ENCODE results near the gene DLK2.
"Not testable (repeated sequence)": the region's sequence is repeated elsewhere in the genome, so short reads cannot be mapped to it uniquely, and the experiment has no call there.

DLK2 gene

GRCh38 chr6:43481075-43481474, 25.7 kb upstream of the DLK2 start:
- peak; percentile 14 for DNase-seq

GRCh38 chr6:43478008-43478372, 22.6 kb upstream of the DLK2 start:
- no peak for DNase-seq

- peak; percentile 87 for DNase-seq
These were observed 22.1 kb upstream of the DLK2 start, which contains the start of gene TJAP1 for GRCh38 chr6:43477235-43478007. Gene TJAP1 (plus strand): TSS chr6:43477570. CDS start chr6:43499002, 21,432 bp downstream.

- no peak for DNase-seq
These were observed 21.4 kb upstream of the DLK2 start for GRCh38 chr6:43476746-43477145.

- DNase-seq, result no peak
These were observed 20.2 kb upstream of the DLK2 start for GRCh38 chr6:43475516-43475915.

GRCh38 chr6:43472515-43472914, 17.2 kb upstream of the DLK2 start:
- no peak for DNase-seq

GRCh38 chr6:43471399-43471798, 16.1 kb upstream of the DLK2 start:
- DNase-seq, result no peak

- no peak for DNase-seq
These were observed 14.6 kb upstream of the DLK2 start for GRCh38 chr6:43469947-43470346.

GRCh38 chr6:43468748-43469681, 13.7 kb upstream of the DLK2 start:
- DNase-seq, result no peak

- no peak for DNase-seq
These were observed 12.9 kb upstream of the DLK2 start for GRCh38 chr6:43468240-43468639.

GRCh38 chr6:43467752-43468151, 12.4 kb upstream of the DLK2 start:
- no peak for DNase-seq

- DNase-seq, result not testable (repeated sequence)
These were observed 11.9 kb upstream of the DLK2 start for GRCh38 chr6:43467265-43467664.

- no peak for DNase-seq
These were observed 10.6 kb upstream of the DLK2 start for GRCh38 chr6:43465948-43466347.

GRCh38 chr6:43464337-43464736, 9.0 kb upstream of the DLK2 start:
- no peak for DNase-seq

- no peak for DNase-seq
These were observed 6.6 kb upstream of the DLK2 start for GRCh38 chr6:43461936-43462335.

GRCh38 chr6:43460032-43460431, 4.7 kb upstream of the DLK2 start:
- no peak for DNase-seq

GRCh38 chr6:43459535-43459934, 4.2 kb upstream of the DLK2 start:
- no peak for DNase-seq

GRCh38 chr6:43458154-43458553, 2.8 kb upstream of the DLK2 start:
- DNase-seq, result not testable (repeated sequence)

- DNase-seq, result no peak
These were observed 2.3 kb upstream of the DLK2 start for GRCh38 chr6:43457643-43458042.

- DNase-seq, result peak; percentile 67
These were observed 435 bp downstream of the DLK2 start for GRCh38 chr6:43454696-43455530.

- no peak for DNase-seq
These were observed 1.1 kb downstream of the DLK2 start for GRCh38 chr6:43454290-43454695.

GRCh38 chr6:43453831-43454230, 1.5 kb downstream of the DLK2 start:
- DNase-seq, result no peak

- DNase-seq, result no peak
These were observed 2.5 kb downstream of the DLK2 start for GRCh38 chr6:43452896-43453295.

Data from fibroblast of skin of right biceps (primary cell).